Prostate gland (tissue), 2 donors: ENCODE measurements around the gene STOM.

Source experiments
- CTCF ChIP-seq, 4 experiments: fragments of 200-600 bp in 2 of 4; fragments of 450-650 bp in 2 of 4; sonication (generic) in 2 of 4; IDR thresholded peaks; 1 replicate in 3 of 4; 2 replicates in 1 of 4; pipeline ENCODE4 v1.5.1; 2016 to 2019; ENCODE audit warnings: antibody characterized with exemption in 4 of 4, mild to moderate bottlenecking in 2 of 4, moderate library complexity in 2 of 4
- POLR2A ChIP-seq: fragments of 450-650 bp; IDR thresholded peaks from one replicate; pipeline ENCODE4 v1.6.1; 2016; ENCODE audit warnings: antibody characterized with exemption, mild to moderate bottlenecking
- POLR2AphosphoS5 ChIP-seq: sonication (generic); formaldehyde crosslinking; IDR thresholded peaks from one replicate; pipeline ENCODE4 v1.6.1; 2017; ENCODE audit warnings: antibody characterized with exemption

DNA sequence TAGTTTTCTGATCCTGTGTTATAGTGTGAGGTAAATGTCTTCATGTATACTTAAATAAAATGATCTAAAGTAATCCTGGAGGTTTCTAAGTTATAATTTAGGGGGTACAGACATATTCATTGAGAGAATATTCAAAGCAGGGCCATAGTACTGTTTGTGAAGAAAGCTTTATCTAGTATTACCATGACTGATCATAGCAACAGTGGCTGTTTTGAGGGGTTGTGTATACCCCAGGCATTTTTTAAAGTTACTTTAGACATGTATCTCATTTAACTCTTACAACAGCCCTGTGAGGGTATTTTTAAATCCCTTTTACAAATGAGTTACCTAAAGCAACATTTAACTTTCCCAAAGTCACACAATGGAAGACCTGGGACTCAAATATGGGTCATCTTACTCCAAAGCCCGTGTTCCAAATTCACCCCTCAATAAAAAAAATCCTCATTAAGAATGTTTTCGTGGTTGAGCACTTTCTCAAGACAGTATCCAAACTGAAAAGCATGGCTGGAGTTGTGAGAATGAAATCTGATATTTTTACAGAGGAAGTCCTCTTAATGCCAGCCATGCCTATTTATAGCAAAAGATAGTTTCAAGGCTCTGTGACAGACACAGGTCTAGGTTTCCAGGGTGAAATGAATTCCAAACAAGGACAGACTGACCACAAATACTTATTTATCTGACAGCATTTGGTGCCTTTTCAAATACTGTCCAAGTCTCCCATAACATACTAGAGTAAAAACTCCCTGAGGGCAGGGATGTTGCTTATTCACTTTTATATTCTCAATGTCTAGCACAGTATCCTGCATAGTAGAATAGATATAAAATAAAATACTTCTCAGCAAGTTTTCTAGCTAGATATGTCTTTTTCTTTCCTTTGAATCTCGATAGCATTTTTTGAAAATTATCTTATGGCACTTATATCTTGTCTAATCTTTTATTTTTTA, 10.4 kb downstream of the STOM start:
- TF ChIP-seq POLR2AphosphoS5, result no peak
- TF ChIP-seq CTCF (IDR thresholded peaks at IDR 0.05), result no peak
- TF ChIP-seq POLR2A, result no peak
